Liver (tissue), 9 donors: ENCODE results near the gene TNFAIP3. TPM values are rescaled to one million over a fixed set of nuclear protein-coding genes. Genes with fewer than 3 reads are reported as not detected.

Source experiments
- DNase-seq: peaks from one replicate; pipeline ENCODE4 v3.0.0-alpha.2; 2017; ENCODE audit warnings: low spot score
- H3K27ac ChIP-seq, 2 donors: one replicate each; pipeline ENCODE4 v1.7.0; 2013; ENCODE audit warnings: inconsistent platforms in 2 of 2, low read length in 2 of 2, control low read depth in 1 of 2, low read depth in 1 of 2, mild to moderate bottlenecking in 1 of 2
- H3K27me3 ChIP-seq, 4 donors: one replicate each; pipeline versions ENCODE4 v1.6.1 to v1.7.0; 2013; ENCODE audit warnings: low read length in 3 of 4, inconsistent platforms in 1 of 4, mild to moderate bottlenecking in 1 of 4, moderate library complexity in 1 of 4; ENCODE audit not compliant: control insufficient read depth in 4 of 4, insufficient read depth in 4 of 4
- H3K36me3 ChIP-seq, 4 donors: one replicate each; pipeline versions ENCODE4 v1.6.1 to v1.7.0; 2013; ENCODE audit warnings: low read length in 3 of 4, mild to moderate bottlenecking in 3 of 4, low read depth in 1 of 4, moderate library complexity in 1 of 4; ENCODE audit not compliant: control insufficient read depth in 4 of 4, insufficient read depth in 3 of 4
- H3K4me1 ChIP-seq, 4 donors: one replicate each; pipeline versions ENCODE4 v1.6.1 to v1.7.0; 2013; ENCODE audit warnings: low read length in 3 of 4, mild to moderate bottlenecking in 3 of 4, moderate library complexity in 1 of 4; ENCODE audit not compliant: control insufficient read depth in 4 of 4, insufficient read depth in 4 of 4
- H3K4me3 ChIP-seq, 3 donors: one replicate each; pipeline versions ENCODE4 v1.6.1 to v1.7.0; 2013; ENCODE audit warnings: low read length in 3 of 3, control low read depth in 1 of 3, low read depth in 1 of 3, mild to moderate bottlenecking in 1 of 3
- H3K9ac ChIP-seq, 2 donors: one replicate each; pipeline ENCODE4 v1.7.0; 2013; ENCODE audit warnings: low read length in 2 of 2, mild to moderate bottlenecking in 2 of 2, moderate library complexity in 2 of 2, control low read depth in 1 of 2, low read depth in 1 of 2
- H3K9me3 ChIP-seq, 4 donors: one replicate each; pipeline versions ENCODE4 v1.6.1 to v1.7.0; 2013; ENCODE audit warnings: low read length in 3 of 4; ENCODE audit not compliant: control insufficient read depth in 4 of 4
- EGR1 ChIP-seq, 2 donors: IDR thresholded peaks; 2 replicates each; pipeline ENCODE4 v1.6.1; 2016 to 2018; ENCODE audit warnings: antibody characterized with exemption in 2 of 2, low read depth in 2 of 2
- FOXA1 ChIP-seq: IDR thresholded peaks from 2 replicates; pipeline ENCODE4 v1.6.1; 2016; ENCODE audit warnings: antibody characterized with exemption
- FOXA2 ChIP-seq: IDR thresholded peaks from 2 replicates; pipeline ENCODE4 v1.6.1; 2016; ENCODE audit warnings: antibody characterized with exemption
- GABPA ChIP-seq, 2 donors: IDR thresholded peaks in 1 of 2; conservative IDR thresholded peaks in 1 of 2; 2 replicates each; pipeline ENCODE4 v1.6.1; 2016; ENCODE audit warnings: antibody characterized with exemption in 2 of 2, mild to moderate bottlenecking in 1 of 2, moderate library complexity in 1 of 2
- HNF4A ChIP-seq, 2 donors: conservative IDR thresholded peaks; 2 replicates each; pipeline ENCODE4 v1.6.1; 2016; ENCODE audit warnings: antibody characterized with exemption in 2 of 2, mild to moderate bottlenecking in 2 of 2
- HNF4G ChIP-seq: IDR thresholded peaks from 2 replicates; pipeline ENCODE4 v1.6.1; 2016; ENCODE audit warnings: antibody characterized with exemption
- JUND ChIP-seq, 2 donors: IDR thresholded peaks; 2 replicates each; pipeline ENCODE4 v1.6.1; 2016; ENCODE audit warnings: antibody characterized with exemption in 2 of 2
- NR2F2 ChIP-seq: IDR thresholded peaks from 2 replicates; pipeline ENCODE4 v1.6.1; 2016; ENCODE audit warnings: antibody characterized with exemption
- RAD21 ChIP-seq, 2 donors: IDR thresholded peaks; 2 replicates each; pipeline ENCODE4 v1.6.1; 2016; ENCODE audit warnings: antibody characterized with exemption in 2 of 2, mild to moderate bottlenecking in 2 of 2
- RXRA ChIP-seq, 2 donors: IDR thresholded peaks; 2 replicates each; pipeline ENCODE4 v1.6.1; 2017 to 2018; ENCODE audit warnings: antibody characterized with exemption in 2 of 2, mild to moderate bottlenecking in 1 of 2
- SP1 ChIP-seq: IDR thresholded peaks from 2 replicates; pipeline ENCODE4 v1.6.1; 2018; ENCODE audit warnings: antibody characterized with exemption, mild to moderate bottlenecking
- TAF1 ChIP-seq: conservative IDR thresholded peaks from 2 replicates; pipeline ENCODE4 v1.6.1; 2016; ENCODE audit warnings: antibody characterized with exemption, mild to moderate bottlenecking
- YY1 ChIP-seq: IDR thresholded peaks from 2 replicates; pipeline ENCODE4 v1.6.1; 2016; ENCODE audit warnings: antibody characterized with exemption, mild to moderate bottlenecking
- WGBS: extraction: QIAGEN DNeasy Blood & Tissue Kit; methylation state at CpG from one replicate; pipeline ENCODE4 v1.1.7; 2013; 5-methylcytosine and 5-hydroxymethylcytosine counted together
- polyA plus RNA-seq, 2 donors: library from polyadenylated mRNA; stranded (reverse) in 1 of 2; unstranded in 1 of 2; fragments of 200-250 nt in 1 of 2; fragments of >200 nt in 1 of 2; fragmentation: Nextera tagmentation in 1 of 2; extraction: Ambion mirVana in 1 of 2; gene quantifications; one replicate each; pipeline versions ENCODE4 v1.2.1 to v1.2.3, GENCODE V29; 2013 to 2015
- total RNA-seq, 2 donors: library from RNA; depleted of rRNA; stranded (reverse); fragments of >200 nt; gene quantifications; one replicate each; pipeline ENCODE4 v1.2.3, GENCODE V29; 2014
- TF ChIP-seq, protein P1 (sequence below): IDR thresholded peaks from 2 replicates; pipeline ENCODE4 v1.6.1; 2016; ENCODE audit warnings: antibody characterized with exemption
- TF ChIP-seq, protein P2 (sequence below): IDR thresholded peaks from 2 replicates; pipeline ENCODE4 v1.6.1; 2016; ENCODE audit warnings: antibody characterized with exemption
- TF ChIP-seq, protein P3 (sequence below): fragments of 150-350 bp; IDR thresholded peaks from 2 replicates; pipeline ENCODE4 v1.5.1; 2017; ENCODE audit warnings: improper control_type of control experiment, low read depth, low read length; ENCODE audit not compliant: missing input control
- TF ChIP-seq, protein P4 (sequence below): IDR thresholded peaks from 2 replicates; pipeline ENCODE4 v1.6.1; 2016; ENCODE audit warnings: antibody characterized with exemption
- TF ChIP-seq, protein P5 (sequence below): IDR thresholded peaks from 2 replicates; pipeline ENCODE4 v1.6.1; 2016; ENCODE audit warnings: antibody characterized with exemption, mild to moderate bottlenecking
- donor health status: healthy.
- donor health status: healthy.
- donor health status: healthy.
- donor health status: healthy.
- donor health status: healthy.

Gene TNFAIP3
- total and polyA plus RNA-seq, 4 donors: 4.5 to 8.0 (median 6.7) TPM

DNA sequence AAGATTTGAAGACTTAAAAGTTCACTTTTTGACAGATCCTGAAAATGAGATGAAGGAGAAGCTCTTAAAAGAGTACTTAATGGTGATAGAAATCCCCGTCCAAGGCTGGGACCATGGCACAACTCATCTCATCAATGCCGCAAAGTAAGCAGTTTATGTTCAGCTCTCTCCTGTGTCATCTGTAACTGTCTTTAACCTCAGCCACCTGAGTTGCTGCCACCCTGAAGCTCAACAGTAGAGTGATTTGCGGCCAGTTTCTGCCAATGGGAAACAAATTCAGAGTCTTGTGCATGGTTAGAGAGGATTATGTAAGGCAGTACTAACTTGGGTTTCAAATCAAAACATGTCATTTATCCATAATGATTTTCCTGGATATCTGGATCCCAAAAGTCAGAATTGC, 10.1 kb downstream of the TNFAIP3 start:
- Histone ChIP-seq H3K4me1 (peaks cover 5 to 20% (median 15%) of the 10 kb centered on the region in 4 donors), H3K36me3 (peaks cover 17 to 69% (median 68%) of the 10 kb centered on the region in 4 donors), H3K27ac (no peak overlapping the region), H3K9ac (no peak overlapping the region), H3K27me3 (no peaks in the 10 kb centered on the region), H3K9me3 (no peaks in the 10 kb centered on the region), H3K4me3 (no peak overlapping the region)
- WGBS: 96% methylated on average over 3 of the region's 3 CpGs
- no peak for TF ChIP-seq FOXA1
- TF ChIP-seq EGR1 (IDR thresholded peaks at IDR 0.05; ENCODE audit: low read depth in 2 of 2): no peak
- TF ChIP-seq, protein P1, sequence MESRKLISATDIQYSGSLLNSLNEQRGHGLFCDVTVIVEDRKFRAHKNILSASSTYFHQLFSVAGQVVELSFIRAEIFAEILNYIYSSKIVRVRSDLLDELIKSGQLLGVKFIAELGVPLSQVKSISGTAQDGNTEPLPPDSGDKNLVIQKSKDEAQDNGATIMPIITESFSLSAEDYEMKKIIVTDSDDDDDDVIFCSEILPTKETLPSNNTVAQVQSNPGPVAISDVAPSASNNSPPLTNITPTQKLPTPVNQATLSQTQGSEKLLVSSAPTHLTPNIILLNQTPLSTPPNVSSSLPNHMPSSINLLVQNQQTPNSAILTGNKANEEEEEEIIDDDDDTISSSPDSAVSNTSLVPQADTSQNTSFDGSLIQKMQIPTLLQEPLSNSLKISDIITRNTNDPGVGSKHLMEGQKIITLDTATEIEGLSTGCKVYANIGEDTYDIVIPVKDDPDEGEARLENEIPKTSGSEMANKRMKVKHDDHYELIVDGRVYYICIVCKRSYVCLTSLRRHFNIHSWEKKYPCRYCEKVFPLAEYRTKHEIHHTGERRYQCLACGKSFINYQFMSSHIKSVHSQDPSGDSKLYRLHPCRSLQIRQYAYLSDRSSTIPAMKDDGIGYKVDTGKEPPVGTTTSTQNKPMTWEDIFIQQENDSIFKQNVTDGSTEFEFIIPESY: no peak
- TF ChIP-seq, protein P2, sequence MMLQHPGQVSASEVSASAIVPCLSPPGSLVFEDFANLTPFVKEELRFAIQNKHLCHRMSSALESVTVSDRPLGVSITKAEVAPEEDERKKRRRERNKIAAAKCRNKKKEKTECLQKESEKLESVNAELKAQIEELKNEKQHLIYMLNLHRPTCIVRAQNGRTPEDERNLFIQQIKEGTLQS: no peak
- no peak for TF ChIP-seq SP1
- no peak for TF ChIP-seq NR2F2
- TF ChIP-seq HNF4A (conservative IDR thresholded peaks at IDR 0.05): no peak
- no peak for TF ChIP-seq RXRA (IDR thresholded peaks at IDR 0.05)
- TF ChIP-seq, protein P3, sequence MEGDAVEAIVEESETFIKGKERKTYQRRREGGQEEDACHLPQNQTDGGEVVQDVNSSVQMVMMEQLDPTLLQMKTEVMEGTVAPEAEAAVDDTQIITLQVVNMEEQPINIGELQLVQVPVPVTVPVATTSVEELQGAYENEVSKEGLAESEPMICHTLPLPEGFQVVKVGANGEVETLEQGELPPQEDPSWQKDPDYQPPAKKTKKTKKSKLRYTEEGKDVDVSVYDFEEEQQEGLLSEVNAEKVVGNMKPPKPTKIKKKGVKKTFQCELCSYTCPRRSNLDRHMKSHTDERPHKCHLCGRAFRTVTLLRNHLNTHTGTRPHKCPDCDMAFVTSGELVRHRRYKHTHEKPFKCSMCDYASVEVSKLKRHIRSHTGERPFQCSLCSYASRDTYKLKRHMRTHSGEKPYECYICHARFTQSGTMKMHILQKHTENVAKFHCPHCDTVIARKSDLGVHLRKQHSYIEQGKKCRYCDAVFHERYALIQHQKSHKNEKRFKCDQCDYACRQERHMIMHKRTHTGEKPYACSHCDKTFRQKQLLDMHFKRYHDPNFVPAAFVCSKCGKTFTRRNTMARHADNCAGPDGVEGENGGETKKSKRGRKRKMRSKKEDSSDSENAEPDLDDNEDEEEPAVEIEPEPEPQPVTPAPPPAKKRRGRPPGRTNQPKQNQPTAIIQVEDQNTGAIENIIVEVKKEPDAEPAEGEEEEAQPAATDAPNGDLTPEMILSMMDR: no peak
- TF ChIP-seq, protein P4, sequence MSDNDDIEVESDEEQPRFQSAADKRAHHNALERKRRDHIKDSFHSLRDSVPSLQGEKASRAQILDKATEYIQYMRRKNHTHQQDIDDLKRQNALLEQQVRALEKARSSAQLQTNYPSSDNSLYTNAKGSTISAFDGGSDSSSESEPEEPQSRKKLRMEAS: no peak
- TF ChIP-seq GABPA (IDR thresholded peaks at IDR 0.05 in 1 of 2, conservative IDR thresholded peaks at IDR 0.05 in 1 of 2): no peak
- TF ChIP-seq YY1: no peak
- TF ChIP-seq RAD21 (IDR thresholded peaks at IDR 0.05): no peak
- TF ChIP-seq, protein P5, sequence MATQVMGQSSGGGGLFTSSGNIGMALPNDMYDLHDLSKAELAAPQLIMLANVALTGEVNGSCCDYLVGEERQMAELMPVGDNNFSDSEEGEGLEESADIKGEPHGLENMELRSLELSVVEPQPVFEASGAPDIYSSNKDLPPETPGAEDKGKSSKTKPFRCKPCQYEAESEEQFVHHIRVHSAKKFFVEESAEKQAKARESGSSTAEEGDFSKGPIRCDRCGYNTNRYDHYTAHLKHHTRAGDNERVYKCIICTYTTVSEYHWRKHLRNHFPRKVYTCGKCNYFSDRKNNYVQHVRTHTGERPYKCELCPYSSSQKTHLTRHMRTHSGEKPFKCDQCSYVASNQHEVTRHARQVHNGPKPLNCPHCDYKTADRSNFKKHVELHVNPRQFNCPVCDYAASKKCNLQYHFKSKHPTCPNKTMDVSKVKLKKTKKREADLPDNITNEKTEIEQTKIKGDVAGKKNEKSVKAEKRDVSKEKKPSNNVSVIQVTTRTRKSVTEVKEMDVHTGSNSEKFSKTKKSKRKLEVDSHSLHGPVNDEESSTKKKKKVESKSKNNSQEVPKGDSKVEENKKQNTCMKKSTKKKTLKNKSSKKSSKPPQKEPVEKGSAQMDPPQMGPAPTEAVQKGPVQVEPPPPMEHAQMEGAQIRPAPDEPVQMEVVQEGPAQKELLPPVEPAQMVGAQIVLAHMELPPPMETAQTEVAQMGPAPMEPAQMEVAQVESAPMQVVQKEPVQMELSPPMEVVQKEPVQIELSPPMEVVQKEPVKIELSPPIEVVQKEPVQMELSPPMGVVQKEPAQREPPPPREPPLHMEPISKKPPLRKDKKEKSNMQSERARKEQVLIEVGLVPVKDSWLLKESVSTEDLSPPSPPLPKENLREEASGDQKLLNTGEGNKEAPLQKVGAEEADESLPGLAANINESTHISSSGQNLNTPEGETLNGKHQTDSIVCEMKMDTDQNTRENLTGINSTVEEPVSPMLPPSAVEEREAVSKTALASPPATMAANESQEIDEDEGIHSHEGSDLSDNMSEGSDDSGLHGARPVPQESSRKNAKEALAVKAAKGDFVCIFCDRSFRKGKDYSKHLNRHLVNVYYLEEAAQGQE: no peak
- TF ChIP-seq TAF1: no peak
- TF ChIP-seq FOXA2: no peak
- TF ChIP-seq HNF4G: no peak
- no peak for TF ChIP-seq JUND (IDR thresholded peaks at IDR 0.05)
- DNase-seq: no peak
